Suprapubic skin (tissue), 4 donors: ENCODE measurements around the gene ZNF324.

ENCODE experiments used
- POLR2A ChIP-seq, 2 donors: fragments of 450-650 bp; IDR thresholded peaks; one replicate each; pipeline ENCODE4 v1.6.1; 2017; ENCODE audit warnings: antibody characterized with exemption in 2 of 2, mild to moderate bottlenecking in 2 of 2, moderate library complexity in 2 of 2
- POLR2AphosphoS5 ChIP-seq, 3 donors: sonication (generic); formaldehyde crosslinking; IDR thresholded peaks; one replicate each; pipeline ENCODE4 v1.6.1; 2017; ENCODE audit warnings: antibody characterized with exemption in 3 of 3
- TF ChIP-seq, protein P1 (sequence below), 2 donors: fragments of 200-600 bp in 1 of 2; fragments of 450-650 bp in 1 of 2; sonication (generic) in 1 of 2; IDR thresholded peaks; one replicate each; pipeline ENCODE4 v1.5.1; 2016 to 2019; ENCODE audit warnings: antibody characterized with exemption in 2 of 2, mild to moderate bottlenecking in 1 of 2, moderate library complexity in 1 of 2

DNA sequence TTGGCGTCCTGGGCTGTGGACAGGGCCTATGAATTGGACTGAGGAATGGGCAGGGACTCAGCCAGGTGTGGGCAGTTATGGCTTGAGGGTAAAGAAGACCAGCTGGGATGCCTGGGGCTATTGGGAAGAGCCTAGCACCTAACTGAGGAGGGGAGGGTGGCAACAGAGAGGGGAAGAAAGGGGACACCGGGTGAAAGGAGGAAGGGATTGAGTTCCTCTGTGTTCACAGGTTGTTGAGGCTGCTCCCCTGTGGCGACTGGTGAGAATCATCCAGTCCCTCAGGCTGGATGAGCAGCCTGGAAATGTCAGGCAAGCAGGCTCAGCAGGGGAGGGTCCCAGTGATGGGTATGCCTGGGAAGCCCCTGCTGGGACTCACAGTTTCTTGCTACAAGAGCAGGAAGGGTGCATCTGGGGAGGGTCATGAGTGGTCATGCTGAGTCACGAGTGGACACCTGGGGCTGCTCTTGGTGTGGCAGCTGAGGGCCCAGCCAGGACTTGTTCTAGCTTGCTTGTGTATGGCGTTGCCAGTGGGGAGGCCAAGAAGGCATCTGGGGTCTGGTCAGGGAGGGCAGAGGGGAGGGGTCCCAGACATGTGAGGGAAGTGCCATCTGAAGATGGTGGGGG is 1.4 kb downstream of the ZNF324 start:
- TF ChIP-seq, protein P1, sequence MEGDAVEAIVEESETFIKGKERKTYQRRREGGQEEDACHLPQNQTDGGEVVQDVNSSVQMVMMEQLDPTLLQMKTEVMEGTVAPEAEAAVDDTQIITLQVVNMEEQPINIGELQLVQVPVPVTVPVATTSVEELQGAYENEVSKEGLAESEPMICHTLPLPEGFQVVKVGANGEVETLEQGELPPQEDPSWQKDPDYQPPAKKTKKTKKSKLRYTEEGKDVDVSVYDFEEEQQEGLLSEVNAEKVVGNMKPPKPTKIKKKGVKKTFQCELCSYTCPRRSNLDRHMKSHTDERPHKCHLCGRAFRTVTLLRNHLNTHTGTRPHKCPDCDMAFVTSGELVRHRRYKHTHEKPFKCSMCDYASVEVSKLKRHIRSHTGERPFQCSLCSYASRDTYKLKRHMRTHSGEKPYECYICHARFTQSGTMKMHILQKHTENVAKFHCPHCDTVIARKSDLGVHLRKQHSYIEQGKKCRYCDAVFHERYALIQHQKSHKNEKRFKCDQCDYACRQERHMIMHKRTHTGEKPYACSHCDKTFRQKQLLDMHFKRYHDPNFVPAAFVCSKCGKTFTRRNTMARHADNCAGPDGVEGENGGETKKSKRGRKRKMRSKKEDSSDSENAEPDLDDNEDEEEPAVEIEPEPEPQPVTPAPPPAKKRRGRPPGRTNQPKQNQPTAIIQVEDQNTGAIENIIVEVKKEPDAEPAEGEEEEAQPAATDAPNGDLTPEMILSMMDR (IDR thresholded peaks at IDR 0.05), result no peak
- TF ChIP-seq POLR2A (IDR thresholded peaks at IDR 0.05) (no peak), POLR2AphosphoS5 (IDR thresholded peaks at IDR 0.05) (no peak)
